Stomach (tissue), 9 donors: ENCODE data around the gene VPS72. TPM values are rescaled to one million over a fixed set of nuclear protein-coding genes. Genes with fewer than 3 reads are reported as not detected.
"Not testable (repeated sequence)": the region's sequence is repeated elsewhere in the genome, so short reads cannot be mapped to it uniquely, and the experiment has no call there.

Experiments
- DNase-seq, 2 donors: peaks; one replicate each; pipeline versions ENCODE4 v3.0.0 to v3.0.0-alpha.2; 2013 to 2019
- H3K27ac ChIP-seq, 5 donors: fragments of 200-600 bp in 4 of 5; sonication (generic) in 4 of 5; one replicate each; pipeline ENCODE4 v1.5.1; 2013 to 2019; ENCODE audit warnings: mild to moderate bottlenecking in 1 of 5, moderate library complexity in 1 of 5
- H3K27me3 ChIP-seq, 3 donors: fragments of 200-600 bp; sonication (generic); one replicate each; pipeline ENCODE4 v1.5.1; 2017 to 2019; ENCODE audit warnings: mixed run types in 1 of 3
- H3K36me3 ChIP-seq, 4 donors: fragments of 200-600 bp; sonication (generic); 1 replicate in 3 of 4; 2 replicates in 1 of 4; pipeline ENCODE4 v1.5.1; 2016 to 2019
- H3K4me1 ChIP-seq, 4 donors: fragments of 200-600 bp; sonication (generic); one replicate each; pipeline ENCODE4 v1.5.1; 2016 to 2019
- H3K4me3 ChIP-seq, 4 donors: fragments of 200-600 bp; sonication (generic) in 3 of 4; one replicate each; pipeline ENCODE4 v1.5.1; 2016 to 2019; ENCODE audit warnings: mild to moderate bottlenecking in 1 of 4
- H3K9me3 ChIP-seq, 4 donors: fragments of 200-600 bp; sonication (generic); one replicate each; pipeline ENCODE4 v1.5.1; 2016 to 2019
- CTCF ChIP-seq, 7 experiments: fragments of 450-650 bp in 4 of 7; fragments of 200-600 bp in 3 of 7; sonication (generic) in 3 of 7; IDR thresholded peaks; one replicate each; pipeline ENCODE4 v1.5.1; 2016 to 2019; ENCODE audit warnings: antibody characterized with exemption in 7 of 7, control low read depth in 2 of 7, mild to moderate bottlenecking in 1 of 7
- EP300 ChIP-seq: sonication (generic); formaldehyde crosslinking; IDR thresholded peaks from one replicate; pipeline ENCODE4 v1.6.1; 2017; ENCODE audit warnings: antibody characterized with exemption
- POLR2A ChIP-seq, 4 donors: fragments of 450-650 bp; IDR thresholded peaks; one replicate each; pipeline ENCODE4 v1.6.1; 2016; ENCODE audit warnings: antibody characterized with exemption in 4 of 4, control low read depth in 2 of 4, mild to moderate bottlenecking in 1 of 4, moderate library complexity in 1 of 4
- POLR2AphosphoS5 ChIP-seq, 3 donors: sonication (generic); formaldehyde crosslinking; IDR thresholded peaks; one replicate each; pipeline ENCODE4 v1.6.1; 2016; ENCODE audit warnings: antibody characterized with exemption in 3 of 3
- WGBS, 5 donors: extraction: QIAGEN DNeasy Blood & Tissue Kit in 3 of 5; methylation state at CpG; one replicate each; pipeline versions ENCODE4 v1.1.5 to v1.1.7; 2013 to 2018; 5-methylcytosine and 5-hydroxymethylcytosine counted together
- intact Hi-C: fragments of 100-400 bp; cut with DNase I; formaldehyde crosslinking; loops from one replicate; pipeline ENCODE4 v1.15.1; 2023; ENCODE audit warnings: low total_unique reads
- polyA plus RNA-seq, 3 donors: library from polyadenylated mRNA; stranded (reverse); fragments of 200-250 nt; gene quantifications; one replicate each; pipeline ENCODE4 v1.2.3, GENCODE V29; 2013
- total RNA-seq, 5 donors: library from RNA; depleted of rRNA; stranded (reverse); fragments of >200 nt; gene quantifications; one replicate each; pipeline versions ENCODE4 v1.1.0 to v1.2.3, GENCODE V29; 2014 to 2016
- donor health status: healthy with polysubstance abuse.
- donor health status: Bipolar disorder and iron deficiency.
- donor health status: healthy.

The VPS72 gene
- total and polyA plus RNA-seq, 8 donors: 19.1 to 61.6 (median 31.2) TPM

- Histone ChIP-seq H3K4me3 (no peak overlapping the region), H3K27me3 (no peaks in the 10 kb centered on the region), H3K36me3 (no peaks in the 10 kb centered on the region), H3K4me1 (peaks cover 19 to 49% (median 34%) of the 10 kb centered on the region in 4 donors), H3K9me3 (no peaks in the 10 kb centered on the region), H3K27ac (no peak overlapping the region)
- 71 to 79% (median 75%) methylated on average over 7 of the region's 7 CpGs for WGBS, 5 donors
- TF ChIP-seq EP300 (no peak), POLR2AphosphoS5 (IDR thresholded peaks at IDR 0.05) (no peak), POLR2A (IDR thresholded peaks at IDR 0.05) (no peak), CTCF (IDR thresholded peaks at IDR 0.05) (no peak)
- intact Hi-C loops: no loop called here
- DNase-seq: no peak
These were observed 2.0 kb upstream of the VPS72 start for GRCh38 chr1:151192047-151192446.

- H3K27me3 ChIP-seq, H3K9me3 ChIP-seq, DNase-seq, intact Hi-C loops: not testable (repeated sequence)
- peak overlapping the region in 4 of 5 donors; percentile 85 to 93 (median 90) for H3K27ac ChIP-seq
- H3K4me1 ChIP-seq: peaks cover 15 to 37% (median 30%) of the 10 kb centered on the region in 4 donors
- H3K36me3 ChIP-seq: peaks cover 19 to 25% (median 23%) of the 10 kb centered on the region in 4 donors
- WGBS, 5 donors: 34 to 61% (median 55%) methylated on average over 8 of the region's 8 CpGs
- peak overlapping the region; percentile 80 to 96 (median 85) for H3K4me3 ChIP-seq
These were observed 1.3 kb downstream of the VPS72 start for GRCh38 chr1:151188667-151189066.

GRCh38 chr1:151187205-151187604 is 2.8 kb downstream of the VPS72 start:
- no peak overlapping the region for H3K4me3 ChIP-seq
- 76 to 91% (median 84%) methylated on average over 1 of the region's 1 CpG for WGBS, 5 donors
- H3K27ac ChIP-seq: peak overlapping the region in 2 of 5 donors; percentile 18 to 24
- peak in 1 of 2 donors; percentile 34 for DNase-seq
- peaks cover 15 to 37% (median 30%) of the 10 kb centered on the region in 4 donors for H3K4me1 ChIP-seq
- H3K27me3 ChIP-seq: no peaks in the 10 kb centered on the region
- no peaks in the 10 kb centered on the region for H3K9me3 ChIP-seq
- no peak for TF ChIP-seq CTCF (IDR thresholded peaks at IDR 0.05)
- TF ChIP-seq POLR2AphosphoS5 (IDR thresholded peaks at IDR 0.05): no peak
- no peak for TF ChIP-seq POLR2A (IDR thresholded peaks at IDR 0.05)
- TF ChIP-seq EP300: no peak
- H3K36me3 ChIP-seq: peaks cover 33 to 39% (median 38%) of the 10 kb centered on the region in 4 donors
- intact Hi-C loops: no loop called here

GRCh38 chr1:151184211-151184610 is 5.8 kb downstream of the VPS72 start:
- intact Hi-C loops: no loop called here
- Histone ChIP-seq H3K36me3 (peaks cover 60 to 69% (median 68%) of the 10 kb centered on the region in 4 donors), H3K4me3 (no peak overlapping the region), H3K4me1 (peaks cover 9 to 29% (median 22%) of the 10 kb centered on the region in 4 donors), H3K9me3 (no peaks in the 10 kb centered on the region), H3K27ac (no peak overlapping the region), H3K27me3 (no peaks in the 10 kb centered on the region)
- no peak for TF ChIP-seq EP300
- TF ChIP-seq POLR2AphosphoS5 (IDR thresholded peaks at IDR 0.05): no peak
- TF ChIP-seq POLR2A (IDR thresholded peaks at IDR 0.05): no peak
- no peak for TF ChIP-seq CTCF (IDR thresholded peaks at IDR 0.05)
- DNase-seq: no peak
- WGBS, 5 donors: 88 to 96% (median 89%) methylated on average over 10 of the region's 10 CpGs

- intact Hi-C loops: loop anchor here (10.0 kb wide), 1 partner anchor 68 kb away; no protein-coding TSS in a partner anchor
- WGBS, 5 donors: 92 to 95% (median 94%) methylated on average over 17 of the region's 17 CpGs
- no peak overlapping the region for H3K4me3 ChIP-seq
- H3K4me1 ChIP-seq: peaks cover 0 to 10% (median 0%) of the 10 kb centered on the region in 4 donors
- H3K9me3 ChIP-seq: no peaks in the 10 kb centered on the region
- no peaks in the 10 kb centered on the region for H3K27me3 ChIP-seq
- H3K27ac ChIP-seq: no peak overlapping the region
- DNase-seq: no peak
- peaks cover 70 to 90% (median 87%) of the 10 kb centered on the region in 4 donors for H3K36me3 ChIP-seq
- TF ChIP-seq CTCF (IDR thresholded peaks at IDR 0.05) (no peak), EP300 (no peak), POLR2AphosphoS5 (IDR thresholded peaks at IDR 0.05) (no peak), POLR2A (IDR thresholded peaks at IDR 0.05) (no peak)
These were observed 13.4 kb downstream of the VPS72 start for GRCh38 chr1:151176514-151177045.
